HG02840 (cell line): ENCODE results near the gene PSG2.
"Not testable (repeated sequence)": the region's sequence is repeated elsewhere in the genome, so short reads cannot be mapped to it uniquely, and the experiment has no call there.

Experiments
- ATAC-seq: cut with Tn5 transposase; IDR thresholded peaks from one replicate; pipeline ENCODE4 v1.9.1; 2021; ENCODE audit warnings: mild to moderate bottlenecking, moderate library complexity, moderate number of reproducible peaks; ENCODE audit not compliant: unreplicated experiment, low FRiP score

Gene PSG2

DNA sequence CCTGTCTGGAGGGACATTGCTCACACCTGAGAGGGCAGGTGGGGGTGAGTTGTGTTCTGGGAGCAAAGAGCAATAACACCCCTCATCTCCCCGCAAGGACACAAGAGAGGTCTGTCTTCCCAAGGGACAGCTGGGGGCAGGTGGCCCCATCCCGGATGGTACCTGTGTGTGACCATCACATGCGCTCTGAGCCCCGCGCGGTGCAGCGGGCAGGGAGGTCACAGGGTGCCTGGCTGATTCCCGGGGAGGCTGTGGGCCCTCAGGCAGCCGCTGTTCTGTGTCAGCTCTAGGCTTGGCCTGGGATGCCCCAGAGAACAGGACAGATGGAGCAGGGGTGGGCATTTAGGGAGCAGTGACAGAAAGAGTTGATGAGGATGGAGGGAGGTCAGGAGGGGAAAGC, 1.2 kb upstream of the PSG2 start:
- ATAC-seq = not testable (repeated sequence)

DNA sequence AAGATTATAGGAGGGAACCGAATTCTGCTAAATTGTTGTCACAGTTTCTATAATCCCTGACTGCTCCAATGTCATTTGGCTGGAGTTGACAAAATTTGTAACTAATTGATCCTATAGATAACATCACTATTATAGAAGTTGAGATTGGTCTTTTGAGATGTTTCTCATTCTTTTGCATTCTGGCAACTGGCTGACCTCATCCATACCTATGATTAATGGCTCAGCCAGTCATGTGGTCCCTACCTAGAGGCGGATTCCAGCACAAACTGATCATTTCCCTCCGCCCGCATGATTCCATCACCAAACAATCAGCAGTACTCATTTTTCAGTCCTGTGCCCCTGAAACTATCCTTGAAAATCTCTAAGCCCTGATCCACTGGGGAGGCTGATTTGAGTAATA, 4.2 kb downstream of the PSG2 start:
- ATAC-seq = no peak

DNA sequence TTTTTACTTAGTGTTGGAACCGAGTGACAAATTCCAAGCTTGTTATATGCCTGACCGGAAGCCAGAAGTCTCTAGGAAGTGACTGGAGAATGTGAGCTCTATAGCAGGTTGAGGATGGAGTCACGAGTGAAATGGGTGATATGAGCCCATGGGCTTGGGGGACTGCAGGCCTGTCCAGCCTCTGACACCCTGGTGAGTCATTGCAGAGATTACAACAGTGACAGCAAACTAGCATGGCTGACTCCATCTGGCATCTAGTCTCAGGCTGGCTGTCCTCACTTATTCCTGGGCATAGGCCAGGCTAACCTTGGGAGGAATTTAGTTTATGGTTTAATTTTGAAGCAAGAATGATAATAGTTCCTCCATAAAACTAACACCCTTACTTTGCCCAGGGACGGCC, 4.6 kb downstream of the PSG2 start:
- not testable (repeated sequence) for ATAC-seq

DNA sequence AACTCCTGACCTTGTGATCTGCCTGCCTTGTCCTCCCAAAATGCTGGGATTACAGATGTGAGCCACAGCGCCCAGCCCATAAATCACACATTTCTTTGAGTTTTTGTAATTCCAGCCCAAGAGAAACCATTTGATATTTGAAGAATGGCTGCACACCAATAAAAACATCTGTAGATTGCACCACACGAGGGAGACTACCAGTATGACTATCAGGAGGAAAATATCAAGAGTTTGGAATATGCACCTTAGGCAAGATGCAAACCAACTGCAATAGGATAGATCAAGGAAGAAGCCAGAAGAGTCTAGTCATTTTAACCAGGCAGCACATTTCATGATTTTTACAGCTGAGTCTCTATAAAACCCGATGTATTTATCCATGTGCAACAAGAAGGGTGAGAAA, 20.1 kb downstream of the PSG2 start:
- not testable (repeated sequence) for ATAC-seq

DNA sequence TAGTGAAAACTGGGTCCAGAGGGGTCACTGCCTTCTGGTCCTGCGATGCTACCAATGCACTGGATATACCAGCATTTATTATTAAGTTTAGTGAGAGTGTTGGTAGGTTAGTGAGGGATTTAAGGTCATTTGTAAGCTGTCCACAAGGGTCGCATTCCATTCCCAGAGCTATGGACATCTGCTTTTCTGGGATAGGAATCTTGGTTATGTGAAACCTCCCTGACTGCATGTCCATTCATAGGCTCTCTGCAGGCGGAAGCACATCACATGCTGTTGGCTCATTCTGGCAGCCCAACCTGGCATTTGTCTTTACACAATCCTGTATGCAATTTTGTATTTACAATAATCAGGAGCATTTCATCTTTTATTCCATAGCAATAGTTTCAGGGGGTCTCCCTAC, 21.2 kb downstream of the PSG2 start:
- not testable (repeated sequence) for ATAC-seq

DNA sequence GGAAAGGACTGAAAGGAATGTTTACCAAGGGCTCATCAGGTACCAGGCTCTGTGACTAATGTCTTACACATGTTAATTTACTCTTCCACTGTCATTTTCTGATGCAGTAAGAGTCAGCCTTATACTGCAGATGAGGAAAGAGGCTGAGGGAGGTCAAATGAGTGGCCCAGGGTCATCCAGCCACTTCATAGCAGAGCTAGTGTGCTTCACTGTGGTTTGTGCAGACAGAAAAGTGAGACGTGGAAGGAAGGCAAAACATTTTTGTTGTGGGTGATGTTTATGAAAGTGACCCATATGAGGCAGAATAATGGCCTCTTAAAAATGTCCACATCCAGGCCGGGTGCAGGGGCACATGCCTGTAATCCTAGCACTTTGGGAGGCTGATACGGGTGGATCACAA, 22.2 kb downstream of the PSG2 start:
- not testable (repeated sequence) for ATAC-seq

DNA sequence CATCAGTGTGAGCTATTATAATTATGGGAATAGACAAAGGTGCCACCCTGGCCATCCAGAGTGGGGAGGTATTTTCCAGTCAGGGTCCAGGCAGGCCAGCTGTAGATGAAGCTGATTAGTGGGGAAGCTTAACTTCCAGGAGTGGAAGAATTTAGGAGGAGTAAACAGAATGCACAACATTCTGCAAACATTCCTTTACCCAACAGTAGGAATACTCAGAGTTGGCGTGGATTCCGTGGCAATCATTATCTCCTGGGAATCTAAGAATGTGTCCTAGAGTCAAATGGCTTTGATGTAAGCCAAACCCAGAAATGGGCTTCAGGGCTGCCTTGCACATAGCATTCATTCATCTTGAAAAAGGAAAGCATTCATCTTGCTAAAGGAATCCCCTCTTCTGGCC, 23.0 kb downstream of the PSG2 start:
- not testable (repeated sequence) for ATAC-seq

DNA sequence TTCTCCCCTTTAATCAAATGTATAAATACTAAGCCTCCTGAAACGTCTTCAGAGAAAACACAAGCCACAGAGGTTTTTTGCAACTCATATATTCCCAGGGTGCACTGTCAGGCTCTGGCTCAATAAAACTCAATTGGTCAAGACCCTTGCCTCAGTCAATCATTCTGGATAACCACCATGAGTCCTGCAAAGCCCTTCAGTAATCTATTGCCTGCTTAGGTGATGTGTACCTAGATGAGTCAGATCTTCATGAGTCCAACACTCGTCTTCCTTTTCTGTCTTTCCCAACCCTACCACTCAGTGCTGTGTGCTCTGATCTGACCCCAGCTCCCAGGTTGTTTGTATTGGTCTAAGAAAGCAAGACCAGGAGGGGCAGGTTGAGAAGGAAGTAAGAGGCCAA, 24.1 kb downstream of the PSG2 start:
- not testable (repeated sequence) for ATAC-seq

DNA sequence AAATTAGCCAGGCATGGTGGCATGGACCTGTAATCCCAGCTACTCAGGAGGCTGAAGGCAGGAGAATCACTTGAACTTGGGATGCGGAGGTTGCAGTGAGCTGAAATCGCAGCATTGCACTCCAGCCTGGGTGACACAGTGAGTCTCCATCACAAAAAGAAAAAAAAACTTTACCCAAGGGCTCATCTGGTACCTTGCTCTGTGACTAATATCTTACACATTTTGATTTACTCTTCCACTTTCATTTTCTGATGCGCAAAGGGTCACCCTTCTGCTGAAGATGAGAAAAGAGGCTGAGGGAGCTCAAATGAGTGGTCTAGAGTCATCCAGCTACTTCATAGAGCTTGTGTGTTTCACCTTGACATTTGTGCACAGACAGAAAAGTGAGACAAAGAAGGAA, 34.5 kb downstream of the PSG2 start:
- ATAC-seq = not testable (repeated sequence)

DNA sequence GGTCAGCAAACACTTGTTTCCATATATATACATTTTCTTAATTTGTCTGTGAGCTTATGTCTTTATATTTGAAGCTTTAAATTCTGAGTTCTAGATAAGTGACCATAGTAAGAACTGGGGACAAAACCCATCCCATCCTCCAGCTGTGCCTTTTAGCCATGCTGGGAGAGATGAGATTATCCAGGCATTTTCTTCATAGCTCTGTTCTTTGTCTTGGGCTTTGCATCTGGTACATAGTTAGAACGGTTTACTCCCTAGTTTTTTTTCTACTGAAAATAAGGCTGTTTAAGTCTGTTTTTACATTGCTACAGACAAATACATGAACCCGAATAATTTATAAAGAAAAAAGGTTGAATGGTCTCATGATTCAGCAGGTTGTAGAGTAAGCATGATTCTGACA, 35.9 kb downstream of the PSG2 start:
- not testable (repeated sequence) for ATAC-seq

DNA sequence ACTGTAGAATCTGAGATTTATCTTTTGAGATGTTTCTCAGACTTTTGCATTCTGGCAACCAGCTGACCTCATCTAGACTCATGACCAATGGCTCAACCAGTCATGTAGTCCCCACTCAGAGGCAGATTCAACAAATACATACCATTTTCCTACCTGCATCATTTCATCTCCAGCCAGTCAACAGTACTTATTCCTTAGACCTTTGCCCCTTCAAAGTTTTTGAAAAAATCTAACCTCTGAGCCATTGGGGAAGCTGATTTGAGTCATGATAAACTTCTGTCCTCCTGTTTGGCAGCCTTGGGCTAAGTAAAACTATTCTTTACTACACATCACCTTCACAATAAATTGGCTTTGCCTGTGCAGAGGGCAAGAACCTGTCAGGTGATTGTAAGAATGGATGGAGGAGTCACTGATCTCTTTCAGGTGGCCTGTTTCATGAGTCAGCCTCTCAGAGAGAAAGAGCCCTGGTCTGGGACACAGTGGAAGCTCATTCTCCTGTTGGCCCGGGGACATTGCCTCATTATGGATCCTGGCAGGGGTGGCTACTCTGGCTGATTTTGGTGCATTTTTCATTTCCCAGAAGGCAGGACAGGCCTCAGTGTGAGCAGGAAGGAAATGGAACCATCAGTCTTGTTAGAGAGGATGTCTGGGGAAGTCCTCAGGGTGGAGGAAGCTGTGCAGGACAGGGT, 38.9 kb downstream of the PSG2 start:
- ATAC-seq = not testable (repeated sequence)

DNA sequence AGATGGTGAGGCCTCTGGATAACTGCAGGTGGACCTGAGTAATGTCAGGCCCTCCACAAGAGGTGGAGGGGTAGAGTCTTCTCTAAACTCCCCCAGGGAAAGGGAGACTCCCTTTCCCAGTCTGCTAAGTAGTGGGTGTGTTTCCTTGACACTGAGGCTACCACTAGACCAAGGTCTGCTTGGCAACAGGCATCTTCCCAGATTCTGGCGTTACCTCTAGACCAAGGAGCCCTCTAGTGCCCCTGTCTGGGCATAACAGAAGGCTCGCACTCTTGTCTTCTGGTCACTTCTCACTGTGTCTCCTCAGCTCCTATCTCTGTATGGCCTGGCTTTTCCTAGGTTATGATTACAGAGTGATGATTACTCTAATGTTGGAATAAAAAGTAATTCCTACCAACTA, 50.9 kb downstream of the PSG2 start:
- ATAC-seq = not testable (repeated sequence)

DNA sequence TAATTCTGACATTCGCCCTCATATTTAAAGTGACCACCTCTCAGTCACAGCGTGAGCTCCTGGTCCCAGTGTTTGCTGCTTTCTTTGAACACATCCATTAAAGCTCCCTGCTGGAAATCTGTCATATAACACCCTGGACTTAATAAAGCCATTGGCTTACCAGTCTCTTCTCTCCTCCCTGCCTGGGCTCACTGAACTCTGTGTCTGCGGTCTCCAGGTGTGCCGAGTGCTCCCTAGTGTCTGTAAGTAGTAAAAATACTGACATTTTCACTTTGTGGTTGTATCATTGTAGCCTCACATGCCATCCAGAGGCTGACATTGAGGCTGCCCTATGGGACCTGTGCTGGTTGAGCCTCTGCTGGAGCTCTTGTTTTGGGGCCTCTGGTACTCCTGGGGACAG, 53.6 kb downstream of the PSG2 start:
- no peak for ATAC-seq

DNA sequence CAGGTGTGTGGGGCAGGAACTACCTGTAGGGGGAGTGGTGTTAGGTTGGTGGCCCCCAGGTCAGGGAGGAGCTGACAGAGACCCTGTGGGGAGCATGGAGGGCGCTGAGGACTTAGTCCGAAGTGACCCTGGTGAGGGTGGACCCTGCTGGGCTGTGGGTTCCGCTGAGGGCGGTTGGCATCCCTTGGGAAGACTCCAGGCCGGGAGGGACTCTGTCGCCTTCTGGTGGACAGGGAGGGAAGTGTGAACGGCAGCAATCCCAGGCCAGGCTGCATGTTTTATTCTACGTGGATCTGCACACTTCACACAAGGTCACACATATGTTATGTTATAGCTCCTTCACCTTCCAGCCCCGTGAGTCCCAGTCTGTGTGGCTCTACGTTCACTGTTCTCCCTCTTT, 54.5 kb downstream of the PSG2 start:
- ATAC-seq = not testable (repeated sequence)

DNA sequence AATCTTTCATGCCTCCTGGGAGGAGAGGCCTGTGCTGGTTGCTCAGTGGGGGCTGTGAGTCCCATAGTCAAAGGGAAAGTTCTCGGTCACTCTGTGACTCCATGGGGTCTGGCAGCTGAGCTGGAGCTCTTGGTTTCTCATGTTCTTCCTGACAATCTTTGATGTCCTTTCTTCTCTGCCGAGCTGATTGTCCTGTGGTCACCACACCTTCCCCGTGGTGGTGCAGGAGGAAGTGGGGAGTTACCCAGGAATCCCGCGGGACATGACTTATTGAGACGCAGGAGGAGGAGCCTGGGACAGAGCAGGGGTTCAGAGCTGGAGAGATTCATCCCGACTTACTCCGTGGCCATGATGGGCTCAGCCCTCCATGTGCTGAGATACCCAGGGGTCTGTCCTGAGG, 55.4 kb downstream of the PSG2 start:
- ATAC-seq = not testable (repeated sequence)

DNA sequence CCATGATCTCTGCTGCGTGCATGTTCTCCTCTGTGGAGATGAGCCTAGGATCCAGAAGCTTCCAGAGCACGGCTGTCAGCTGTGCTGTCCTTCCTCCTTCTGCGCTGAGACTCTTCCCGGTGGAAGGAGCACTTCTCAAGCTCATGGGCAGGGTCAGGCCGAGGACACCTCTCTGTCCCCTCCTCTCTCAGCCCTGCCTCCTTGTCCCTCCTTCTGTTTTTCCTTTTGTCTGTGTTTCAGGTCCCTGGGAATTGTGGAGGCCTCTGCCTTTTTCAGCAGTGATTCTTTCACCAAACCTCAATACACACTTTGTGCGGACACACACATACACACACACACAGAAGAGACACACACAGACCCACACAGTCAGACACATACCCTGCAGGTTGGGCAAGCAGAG, 56.1 kb downstream of the PSG2 start, which contains the start of gene PSG11:
TSS of gene PSG11 (minus strand) at position 101 of the 400 bp plus-strand sequence. CDS start at position 4, 97 bp downstream.
- ATAC-seq = not testable (repeated sequence)

DNA sequence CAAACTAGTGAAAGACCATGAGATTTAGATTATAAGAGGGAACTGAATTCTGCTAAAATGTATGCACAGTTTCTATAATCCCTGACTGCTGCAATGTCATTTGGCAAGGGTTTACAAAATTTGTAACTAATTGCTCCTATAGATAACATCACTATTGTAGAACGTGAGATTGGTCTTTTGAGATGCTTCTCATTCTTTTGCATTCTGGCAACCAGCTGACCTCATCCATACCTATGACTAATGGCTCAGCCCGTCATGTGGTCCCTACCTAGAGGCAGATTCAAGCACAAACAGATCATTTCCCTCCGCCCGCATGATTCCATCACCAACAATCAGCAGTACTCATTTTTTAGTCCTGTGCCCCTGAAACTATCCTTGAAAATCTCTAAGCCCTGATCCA, 60.4 kb downstream of the PSG2 start:
- not testable (repeated sequence) for ATAC-seq

DNA sequence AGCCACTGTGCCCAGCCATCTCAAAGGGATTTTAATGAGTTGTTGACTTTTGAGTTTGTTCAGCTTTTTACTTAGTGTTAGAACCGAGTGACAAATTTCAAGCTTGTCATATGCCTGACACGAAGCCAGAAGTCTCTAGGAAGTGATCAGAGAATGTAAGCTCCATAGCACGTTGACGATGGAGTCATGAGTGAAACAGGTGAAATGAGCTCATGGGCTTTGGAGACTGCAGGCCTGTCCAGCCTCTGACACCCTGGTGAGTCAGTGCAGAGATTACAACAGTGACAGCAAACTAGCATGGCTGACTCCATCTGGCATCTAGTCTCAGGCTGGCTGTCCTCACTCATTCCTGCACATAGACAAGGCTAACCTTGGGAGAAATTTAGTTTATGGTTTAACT, 60.9 kb downstream of the PSG2 start:
- ATAC-seq = not testable (repeated sequence)

DNA sequence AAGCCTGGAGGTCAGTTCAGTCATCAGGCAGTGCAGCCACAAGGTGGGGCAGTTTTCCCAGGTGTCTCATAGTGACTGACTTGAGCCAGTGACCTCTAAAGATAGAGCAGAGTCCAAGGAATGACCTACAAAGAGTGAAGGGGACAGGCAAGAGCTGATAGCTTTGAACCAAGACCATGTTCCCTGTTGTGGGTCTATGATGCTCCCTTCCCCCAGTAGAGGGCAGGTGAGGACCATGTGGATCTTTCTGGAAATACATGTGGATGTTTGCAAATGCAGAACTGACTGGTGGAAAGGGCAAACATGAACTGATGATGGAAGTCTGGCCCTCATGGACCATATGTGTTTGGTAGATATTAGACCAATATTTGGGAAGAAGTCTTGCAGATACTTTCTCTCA, 62.9 kb downstream of the PSG2 start:
- ATAC-seq = not testable (repeated sequence)
